ENCODE measurements around the gene NDUFS2. TPM values are rescaled to one million over a fixed set of nuclear protein-coding genes. Genes with fewer than 3 reads are reported as not detected.

The NDUFS2 gene
- total RNA-seq, 2 donors from 2014 or later = 148 to 311 TPM

Small RNA genes within 50 kb of the gene (microRNA-seq; reads per million reads assigned to microRNA genes)
- 2.1 to 4.9 reads per million in 2 donors for gene MIR5187 (ENCODE audit: borderline number of aligned reads in 2 of 2, borderline replicate concordance in 1 of 2)

Other genes starting within 250 kb of the NDUFS2 start
- 1 to 10 TPM; 2.0 to 6.3 TPM for gene ITLN2, start 247.6 kb upstream of the NDUFS2 start, total RNA-seq
- gene F11R, start 181.2 kb upstream of the NDUFS2 start, total RNA-seq = 10 to 100 TPM; 11.2 to 26.2 TPM
- 100 to 1,000 TPM in 1 of 2 donors, 10 to 100 TPM in 1; 95.0 to 118 TPM for gene TSTD1, start 163.4 kb upstream of the NDUFS2 start, total RNA-seq
- gene USF1, start 156.4 kb upstream of the NDUFS2 start, total RNA-seq = 10 to 100 TPM; 21.7 to 25.5 TPM
- gene ARHGAP30, start 132.5 kb upstream of the NDUFS2 start, total RNA-seq = 1 to 10 TPM; 1.4 to 4.6 TPM
- gene NECTIN4, start 112.8 kb upstream of the NDUFS2 start, total RNA-seq = under 1 TPM in 1 of 2 donors, not detected in 1; 0.75 TPM
- 1 to 10 TPM; 2.9 to 7.8 TPM for gene KLHDC9, start 104.0 kb upstream of the NDUFS2 start, total RNA-seq
- 10 to 100 TPM; 39.9 to 42.2 TPM for gene PFDN2, start 84.3 kb upstream of the NDUFS2 start, total RNA-seq
- 10 to 100 TPM; 19.1 to 26.0 TPM for gene NIT1, start 84.3 kb upstream of the NDUFS2 start, total RNA-seq
- 10 to 100 TPM; 21.8 to 28.9 TPM for gene DEDD, start 69.7 kb upstream of the NDUFS2 start, total RNA-seq
- 10 to 100 TPM; 53.0 to 77.4 TPM for gene UFC1, start 48.4 kb upstream of the NDUFS2 start, total RNA-seq
- gene USP21, start 42.9 kb upstream of the NDUFS2 start, total RNA-seq = 10 to 100 TPM; 13.5 to 14.4 TPM
- 1 to 10 TPM; 8.3 to 9.6 TPM for gene PPOX, start 35.9 kb upstream of the NDUFS2 start, total RNA-seq
- 10 to 100 TPM; 24.3 to 32.7 TPM for gene B4GALT3, start 24.9 kb upstream of the NDUFS2 start, total RNA-seq
- gene ADAMTS4, start 3.3 kb upstream of the NDUFS2 start, total RNA-seq = 10 to 100 TPM; 12.6 to 19.5 TPM
- gene FCER1G, start 12.9 kb downstream of the NDUFS2 start, total RNA-seq = 10 to 100 TPM; 16.8 to 77.8 TPM
- gene APOA2, start 21.3 kb downstream of the NDUFS2 start, total RNA-seq = not detected
- gene TOMM40L, start 23.7 kb downstream of the NDUFS2 start, total RNA-seq = 10 to 100 TPM; 23.9 to 35.3 TPM
- not detected for gene NR1I3, start 35.8 kb downstream of the NDUFS2 start, total RNA-seq
- under 1 TPM in 1 of 2 donors, not detected in 1; 0.59 TPM for gene PCP4L1, start 56.4 kb downstream of the NDUFS2 start, total RNA-seq
- 1 to 10 TPM; 1.7 to 5.1 TPM for gene MPZ, start 107.6 kb downstream of the NDUFS2 start, total RNA-seq
- gene SDHC, start 112.0 kb downstream of the NDUFS2 start, total RNA-seq = 100 to 1,000 TPM in 1 of 2 donors, 10 to 100 TPM in 1; 37.8 to 151 TPM
- not detected for gene CFAP126, start 165.5 kb downstream of the NDUFS2 start, total RNA-seq